Fibroblast of lung (primary cell): ENCODE data around the gene CARMIL3. TPM values are rescaled to one million over a fixed set of nuclear protein-coding genes. Genes with fewer than 3 reads are reported as not detected.

Experiments
- DNase-seq, 2 donors: peaks; one replicate each; pipeline versions ENCODE4 v3.0.0 to v3.0.0-alpha.2; 2010; ENCODE audit warnings: low read depth in 2 of 2
- H2AFZ ChIP-seq: 2 replicates; pipeline ENCODE4 v1.5.1; 2012; ENCODE audit warnings: low read length, control low read depth, inconsistent platforms
- H3K27ac ChIP-seq: 2 replicates; pipeline ENCODE4 v1.5.1; 2011; ENCODE audit warnings: low read length, control low read depth; ENCODE audit not compliant: insufficient read depth
- H3K27me3 ChIP-seq: 2 replicates; pipeline ENCODE4 v1.5.1; 2011; ENCODE audit warnings: mild to moderate bottlenecking, low read length; ENCODE audit not compliant: control insufficient read depth, insufficient read depth
- H3K36me3 ChIP-seq: 2 replicates; pipeline ENCODE4 v1.5.1; 2011; ENCODE audit warnings: low read length; ENCODE audit not compliant: control insufficient read depth, insufficient read depth
- H3K4me1 ChIP-seq: 2 replicates; pipeline ENCODE4 v1.5.1; 2011; ENCODE audit warnings: low read length; ENCODE audit not compliant: control insufficient read depth, insufficient read depth; ENCODE audit errors: extremely low read depth
- H3K4me2 ChIP-seq: 2 replicates; pipeline ENCODE4 v1.5.1; 2011; ENCODE audit warnings: low read length, control low read depth; ENCODE audit not compliant: insufficient read depth; ENCODE audit errors: extremely low read depth
- H3K4me3 ChIP-seq, 4 experiments: fragments of 200-600 bp in 1 of 4; sonication (generic) in 1 of 4; replicated peaks in 1 of 4; 2 replicates each; pipeline ENCODE4 v1.5.1; 2011 to 2016; ENCODE audit warnings: low read length in 4 of 4, low read depth in 3 of 4, mild to moderate bottlenecking in 3 of 4, control low read depth in 2 of 4, inconsistent platforms in 1 of 4, mixed read lengths in 1 of 4; ENCODE audit not compliant: insufficient read depth in 1 of 4; ENCODE audit errors: control extremely low read depth in 1 of 4
- H3K79me2 ChIP-seq: 2 replicates; pipeline ENCODE4 v1.5.1; 2012; ENCODE audit warnings: mild to moderate bottlenecking, low read length, inconsistent platforms; ENCODE audit not compliant: control insufficient read depth, insufficient read depth
- H3K9ac ChIP-seq: 2 replicates; pipeline ENCODE4 v1.5.1; 2011; ENCODE audit warnings: mild to moderate bottlenecking, low read length, control low read depth; ENCODE audit not compliant: insufficient read depth
- H3K9me3 ChIP-seq: 2 replicates; pipeline ENCODE4 v1.5.1; 2012; ENCODE audit warnings: low read depth, low read length; ENCODE audit not compliant: control insufficient read depth, insufficient read depth
- H4K20me1 ChIP-seq: 2 replicates; pipeline ENCODE4 v1.5.1; 2011; ENCODE audit warnings: low read length; ENCODE audit not compliant: control insufficient read depth, insufficient read depth; ENCODE audit errors: extremely low read depth
- EZH2 ChIP-seq: IDR thresholded peaks from 2 replicates; pipeline ENCODE4 v1.5.1; 2012; ENCODE audit warnings: low read length, control low read depth, mild to moderate bottlenecking; ENCODE audit errors: missing control alignments
- polyA plus RNA-seq, 2 donors: library from polyadenylated mRNA; depleted of rRNA in 1 of 2; stranded (reverse) in 1 of 2; unstranded in 1 of 2; fragments of >200 nt; gene quantifications; 2 replicates each; pipeline ENCODE4 v1.2.1, GENCODE V29; 2011 to 2012; ENCODE audit warnings: missing spikeins in 1 of 2
- total RNA-seq: library from RNA; depleted of rRNA; stranded (reverse); fragments of >200 nt; gene quantifications from 2 replicates; pipeline ENCODE4 v1.2.1, GENCODE V29; 2014
- TF ChIP-seq, protein P1 (sequence below), 2 donors: IDR thresholded peaks in 1 of 2; conservative IDR thresholded peaks in 1 of 2; 1 replicate in 1 of 2; 2 replicates in 1 of 2; pipeline ENCODE4 v1.5.1; 2011 to 2012; ENCODE audit warnings: low read length in 2 of 2, control low read depth in 1 of 2, inconsistent platforms in 1 of 2, low read depth in 1 of 2, mild to moderate bottlenecking in 1 of 2

Gene CARMIL3
- total and polyA plus RNA-seq, 2 donors (not counting 1 experiment from before 2014, with no cell fraction given): 0.17 TPM; not detected in 1

GRCh38 chr14:24058951-24059475 is 7.2 kb downstream of the CARMIL3 start:
- no peaks in the 10 kb centered on the region for H3K79me2 ChIP-seq
- H3K27ac ChIP-seq: no peak overlapping the region
- no peaks in the 10 kb centered on the region for H3K4me1 ChIP-seq
- no peaks in the 10 kb centered on the region for H3K9me3 ChIP-seq
- TF ChIP-seq, protein P1, sequence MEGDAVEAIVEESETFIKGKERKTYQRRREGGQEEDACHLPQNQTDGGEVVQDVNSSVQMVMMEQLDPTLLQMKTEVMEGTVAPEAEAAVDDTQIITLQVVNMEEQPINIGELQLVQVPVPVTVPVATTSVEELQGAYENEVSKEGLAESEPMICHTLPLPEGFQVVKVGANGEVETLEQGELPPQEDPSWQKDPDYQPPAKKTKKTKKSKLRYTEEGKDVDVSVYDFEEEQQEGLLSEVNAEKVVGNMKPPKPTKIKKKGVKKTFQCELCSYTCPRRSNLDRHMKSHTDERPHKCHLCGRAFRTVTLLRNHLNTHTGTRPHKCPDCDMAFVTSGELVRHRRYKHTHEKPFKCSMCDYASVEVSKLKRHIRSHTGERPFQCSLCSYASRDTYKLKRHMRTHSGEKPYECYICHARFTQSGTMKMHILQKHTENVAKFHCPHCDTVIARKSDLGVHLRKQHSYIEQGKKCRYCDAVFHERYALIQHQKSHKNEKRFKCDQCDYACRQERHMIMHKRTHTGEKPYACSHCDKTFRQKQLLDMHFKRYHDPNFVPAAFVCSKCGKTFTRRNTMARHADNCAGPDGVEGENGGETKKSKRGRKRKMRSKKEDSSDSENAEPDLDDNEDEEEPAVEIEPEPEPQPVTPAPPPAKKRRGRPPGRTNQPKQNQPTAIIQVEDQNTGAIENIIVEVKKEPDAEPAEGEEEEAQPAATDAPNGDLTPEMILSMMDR (conservative IDR thresholded peaks at IDR 0.05 in 1 of 2, IDR thresholded peaks at IDR 0.05 in 1 of 2; ENCODE audit: low read depth in 1 of 2, low read length in 2 of 2): no peak
- no peak for TF ChIP-seq EZH2
- H3K4me3 ChIP-seq: no peak overlapping the region
- no peaks in the 10 kb centered on the region for H4K20me1 ChIP-seq
- no peak overlapping the region for H2AFZ ChIP-seq
- no peak overlapping the region for H3K4me2 ChIP-seq
- no peaks in the 10 kb centered on the region for H3K27me3 ChIP-seq
- H3K36me3 ChIP-seq: no peaks in the 10 kb centered on the region
- DNase-seq: no peak
- H3K9ac ChIP-seq: no peak overlapping the region

GRCh38 chr14:24059841-24060388 is 8.1 kb downstream of the CARMIL3 start:
- H3K36me3 ChIP-seq: no peaks in the 10 kb centered on the region
- DNase-seq: no peak
- no peaks in the 10 kb centered on the region for H4K20me1 ChIP-seq
- no peaks in the 10 kb centered on the region for H3K79me2 ChIP-seq
- H3K27me3 ChIP-seq: no peaks in the 10 kb centered on the region
- no peak overlapping the region for H2AFZ ChIP-seq
- TF ChIP-seq, protein P1 (conservative IDR thresholded peaks at IDR 0.05 in 1 of 2, IDR thresholded peaks at IDR 0.05 in 1 of 2; ENCODE audit: low read depth in 1 of 2, low read length in 2 of 2): no peak
- TF ChIP-seq EZH2: no peak
- no peak overlapping the region for H3K4me3 ChIP-seq
- no peak overlapping the region for H3K27ac ChIP-seq
- no peak overlapping the region for H3K9ac ChIP-seq
- no peak overlapping the region for H3K4me2 ChIP-seq
- no peaks in the 10 kb centered on the region for H3K9me3 ChIP-seq
- H3K4me1 ChIP-seq: no peaks in the 10 kb centered on the region

- TF ChIP-seq, protein P1 (conservative IDR thresholded peaks at IDR 0.05 in 1 of 2, IDR thresholded peaks at IDR 0.05 in 1 of 2; ENCODE audit: low read depth in 1 of 2, low read length in 2 of 2): no peak
- TF ChIP-seq EZH2: no peak
- H3K4me1 ChIP-seq: no peaks in the 10 kb centered on the region
- H3K27ac ChIP-seq: no peak overlapping the region
- no peaks in the 10 kb centered on the region for H4K20me1 ChIP-seq
- no peaks in the 10 kb centered on the region for H3K9me3 ChIP-seq
- no peak overlapping the region for H2AFZ ChIP-seq
- H3K79me2 ChIP-seq: no peaks in the 10 kb centered on the region
- H3K36me3 ChIP-seq: no peaks in the 10 kb centered on the region
- H3K4me3 ChIP-seq: no peak overlapping the region
- no peak overlapping the region for H3K9ac ChIP-seq
- no peak overlapping the region for H3K4me2 ChIP-seq
- no peaks in the 10 kb centered on the region for H3K27me3 ChIP-seq
- no peak for DNase-seq
Observed at GRCh38 chr14:24060443-24060842, 8.6 kb downstream of the CARMIL3 start.
